Endodermal cell (in vitro differentiated cells): ENCODE measurements around the gene SMURF2. TPM values are rescaled to one million over a fixed set of nuclear protein-coding genes. Genes with fewer than 3 reads are reported as not detected.

Source experiments
- DNase-seq: peaks from one replicate; pipeline ENCODE4 v3.0.0-alpha.2; 2017
- H3K27ac ChIP-seq: 2 replicates; pipeline ENCODE4 v1.5.1; 2013; ENCODE audit warnings: mild to moderate bottlenecking, low read depth, low read length, moderate library complexity
- H3K27me3 ChIP-seq: 2 replicates; pipeline ENCODE4 v1.6.1; 2013; ENCODE audit warnings: mild to moderate bottlenecking, low read length, moderate library complexity; ENCODE audit not compliant: insufficient read depth, control insufficient read depth, poor library complexity, severe bottlenecking
- H3K36me3 ChIP-seq: 2 replicates; pipeline ENCODE4 v1.7.0; 2013; ENCODE audit warnings: mild to moderate bottlenecking, low read length, moderate library complexity; ENCODE audit not compliant: control insufficient read depth, insufficient read depth
- H3K4me1 ChIP-seq: one replicate; pipeline ENCODE4 v1.7.0; 2013; ENCODE audit warnings: low read length; ENCODE audit not compliant: control insufficient read depth, insufficient read depth
- H3K4me3 ChIP-seq: 2 replicates; pipeline ENCODE4 v1.5.1; 2013; ENCODE audit warnings: mild to moderate bottlenecking, low read length, moderate library complexity
- H3K9ac ChIP-seq: 2 replicates; pipeline ENCODE4 v1.6.1; 2013; ENCODE audit warnings: mild to moderate bottlenecking, low read length, moderate library complexity; ENCODE audit not compliant: poor library complexity, severe bottlenecking; ENCODE audit errors: extremely low read depth
- H3K9me3 ChIP-seq: 2 replicates; pipeline ENCODE4 v1.6.1; 2013; ENCODE audit warnings: mild to moderate bottlenecking, low read length, moderate library complexity; ENCODE audit not compliant: control insufficient read depth
- H3K27ac Mint-ChIP-seq: 2 replicates; pipeline ENCODE4 v1.8.0; 2020; ENCODE audit warnings: mixed read lengths
- H3K27me3 Mint-ChIP-seq: 2 replicates; pipeline ENCODE4 v1.8.0; 2021; ENCODE audit warnings: mild to moderate bottlenecking, mixed read lengths; ENCODE audit not compliant: insufficient read depth
- H3K36me3 Mint-ChIP-seq: 2 replicates; pipeline ENCODE4 v1.8.0; 2020; ENCODE audit warnings: low read depth, mixed read lengths
- H3K4me1 Mint-ChIP-seq: 2 replicates; pipeline ENCODE4 v1.8.0; 2020; ENCODE audit warnings: mixed read lengths
- H3K4me3 Mint-ChIP-seq: 2 replicates; pipeline ENCODE4 v1.8.0; 2020; ENCODE audit warnings: mild to moderate bottlenecking, moderate library complexity, mixed read lengths
- H3K9me3 Mint-ChIP-seq: 2 replicates; pipeline ENCODE4 v1.8.0; 2020; ENCODE audit warnings: mild to moderate bottlenecking, mixed read lengths
- WGBS, 2 experiments: methylation state at CpG; one replicate each; pipeline versions ENCODE4 v1.1.5 to v1.1.7; 2013; ENCODE audit warnings: missing lambda C conversion rate in 2 of 2, mixed read lengths in 1 of 2; ENCODE audit not compliant: insufficient coverage in 1 of 2, insufficient read length in 1 of 2; 5-methylcytosine and 5-hydroxymethylcytosine counted together
- total RNA-seq, 2 donors: library from RNA; stranded (reverse); fragmentation: NEBNext Ultra II Directional in 1 of 2; extraction: Animal tissue kit (Norgen Biotek cat#: 25700) in 1 of 2; gene quantifications; 2 replicates in 1 of 2; 3 replicates in 1 of 2; pipeline ENCODE4 v1.2.1, GENCODE V29; 2021
- TF ChIP-seq, protein P1 (sequence below): fragments of 200-600 bp; sonication (generic); conservative IDR thresholded peaks from 2 replicates; pipeline ENCODE4 v1.5.0; 2021; ENCODE audit warnings: antibody characterized with exemption, mild to moderate bottlenecking

SMURF2 gene
- total RNA-seq, 2 donors from 2014 or later, result 33.6 to 34.1 TPM

DNA sequence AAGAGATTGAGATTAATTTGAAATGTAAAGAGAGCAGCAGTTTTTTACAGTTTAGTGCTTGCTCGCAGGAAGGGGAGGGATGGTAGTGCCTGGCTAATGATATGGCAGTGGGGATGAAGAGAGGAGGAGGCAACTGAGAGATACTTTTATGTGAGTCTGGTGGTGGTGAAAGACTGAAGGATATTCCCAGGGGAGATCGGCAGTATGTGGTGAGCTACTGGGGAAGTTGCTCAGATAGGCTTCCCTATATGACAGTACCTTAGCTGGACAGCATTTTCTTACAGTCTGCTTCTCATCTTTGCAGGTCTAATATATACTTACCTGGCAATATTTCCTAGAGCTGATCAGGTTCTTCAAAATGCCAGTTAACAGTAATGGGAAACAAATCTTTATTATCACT lies 146.7 kb downstream of the SMURF2 start:
- Histone ChIP-seq H3K36me3 (peaks cover 99% of the 10 kb centered on the region), H3K27me3 (no peaks in the 10 kb centered on the region), H3K27ac (no peak overlapping the region), H3K9me3 (no peaks in the 10 kb centered on the region), H3K4me1 (no peaks in the 10 kb centered on the region), H3K9ac (no peak overlapping the region), H3K4me3 (no peak overlapping the region)
- H3K9me3 Mint-ChIP-seq, result peaks cover 3% of the 10 kb centered on the region
- H3K36me3 Mint-ChIP-seq, result peaks cover 84% of the 10 kb centered on the region
- peak overlapping the region; percentile 8 for H3K27ac Mint-ChIP-seq
- no peaks in the 10 kb centered on the region for H3K27me3 Mint-ChIP-seq
- no peak overlapping the region for H3K4me3 Mint-ChIP-seq
- DNase-seq, result no peak
- TF ChIP-seq, protein P1, sequence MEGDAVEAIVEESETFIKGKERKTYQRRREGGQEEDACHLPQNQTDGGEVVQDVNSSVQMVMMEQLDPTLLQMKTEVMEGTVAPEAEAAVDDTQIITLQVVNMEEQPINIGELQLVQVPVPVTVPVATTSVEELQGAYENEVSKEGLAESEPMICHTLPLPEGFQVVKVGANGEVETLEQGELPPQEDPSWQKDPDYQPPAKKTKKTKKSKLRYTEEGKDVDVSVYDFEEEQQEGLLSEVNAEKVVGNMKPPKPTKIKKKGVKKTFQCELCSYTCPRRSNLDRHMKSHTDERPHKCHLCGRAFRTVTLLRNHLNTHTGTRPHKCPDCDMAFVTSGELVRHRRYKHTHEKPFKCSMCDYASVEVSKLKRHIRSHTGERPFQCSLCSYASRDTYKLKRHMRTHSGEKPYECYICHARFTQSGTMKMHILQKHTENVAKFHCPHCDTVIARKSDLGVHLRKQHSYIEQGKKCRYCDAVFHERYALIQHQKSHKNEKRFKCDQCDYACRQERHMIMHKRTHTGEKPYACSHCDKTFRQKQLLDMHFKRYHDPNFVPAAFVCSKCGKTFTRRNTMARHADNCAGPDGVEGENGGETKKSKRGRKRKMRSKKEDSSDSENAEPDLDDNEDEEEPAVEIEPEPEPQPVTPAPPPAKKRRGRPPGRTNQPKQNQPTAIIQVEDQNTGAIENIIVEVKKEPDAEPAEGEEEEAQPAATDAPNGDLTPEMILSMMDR, result no peak
- no peaks in the 10 kb centered on the region for H3K4me1 Mint-ChIP-seq
- WGBS, 2 experiments, result 94 to 100% methylated on average over 1 to 2 of the region's 2 CpGs

DNA sequence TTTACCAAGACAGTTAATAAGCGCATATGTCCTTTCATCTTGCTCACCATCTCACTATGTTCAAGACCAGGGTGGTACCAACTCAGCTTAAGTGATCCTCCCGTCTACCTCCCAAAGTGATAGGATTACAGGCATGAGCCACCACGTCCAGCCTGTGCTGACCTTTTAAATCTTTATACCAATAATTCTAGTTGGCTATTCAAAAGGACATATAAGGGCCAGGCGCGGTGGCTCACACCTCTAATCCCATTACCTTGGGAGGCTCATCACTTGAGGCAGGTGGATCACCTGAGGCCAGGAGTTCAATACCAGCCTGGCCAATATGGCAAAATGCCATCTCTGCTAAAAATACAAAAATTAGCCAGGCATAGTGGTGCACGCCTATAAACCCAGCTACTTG lies 152.9 kb downstream of the SMURF2 start:
- no peak overlapping the region for H3K9ac ChIP-seq
- H3K9me3 ChIP-seq, result no peaks in the 10 kb centered on the region
- H3K36me3 ChIP-seq, result peaks cover 65% of the 10 kb centered on the region
- H3K27me3 ChIP-seq, result no peaks in the 10 kb centered on the region
- DNase-seq, result no peak
- H3K27ac ChIP-seq, result no peak overlapping the region
- Mint-ChIP-seq H3K4me1 (peaks cover 11% of the 10 kb centered on the region), H3K36me3 (peaks cover 65% of the 10 kb centered on the region), H3K27ac (no peak overlapping the region), H3K4me3 (peak overlapping the region; percentile 14), H3K9me3 (peaks cover 3% of the 10 kb centered on the region), H3K27me3 (no peaks in the 10 kb centered on the region)
- H3K4me1 ChIP-seq, result no peaks in the 10 kb centered on the region
- 94 to 95% methylated on average over 5 to 6 of the region's 6 CpGs for WGBS, 2 experiments
- peak overlapping the region; percentile 100 for H3K4me3 ChIP-seq
- TF ChIP-seq, protein P1, result no peak

DNA sequence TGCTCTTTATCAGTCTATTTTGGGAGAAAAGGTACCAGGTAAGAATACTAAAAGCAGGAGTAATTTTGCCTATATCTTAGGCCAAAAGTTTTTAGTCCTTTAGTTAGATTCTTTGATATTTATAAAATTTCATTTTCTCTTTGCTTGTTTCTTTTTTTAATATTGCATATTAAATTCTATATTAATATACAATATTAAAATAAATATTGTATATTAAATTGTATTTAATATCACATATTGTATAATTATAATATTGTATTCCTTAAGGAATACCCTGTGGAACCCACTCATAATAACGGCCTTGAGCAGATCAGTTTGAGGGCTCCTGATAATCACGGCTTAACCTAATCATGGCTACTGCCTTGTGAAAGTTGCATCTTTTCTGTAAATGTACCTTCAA lies 153.4 kb downstream of the SMURF2 start:
- DNase-seq, result no peak
- H3K27ac Mint-ChIP-seq, result no peak overlapping the region
- Histone ChIP-seq H3K27ac (no peak overlapping the region), H3K36me3 (peaks cover 65% of the 10 kb centered on the region), H3K4me3 (peak overlapping the region; percentile 100), H3K4me1 (no peaks in the 10 kb centered on the region), H3K27me3 (no peaks in the 10 kb centered on the region), H3K9me3 (no peaks in the 10 kb centered on the region), H3K9ac (peak overlapping the region; percentile 100)
- peak overlapping the region; percentile 100 for H3K4me3 Mint-ChIP-seq
- H3K9me3 Mint-ChIP-seq, result peaks cover 3% of the 10 kb centered on the region
- TF ChIP-seq, protein P1, result no peak
- WGBS, 2 experiments, result 94 to 100% methylated on average over 2 of the region's 2 CpGs
- peaks cover 16% of the 10 kb centered on the region for H3K4me1 Mint-ChIP-seq
- H3K36me3 Mint-ChIP-seq, result peaks cover 65% of the 10 kb centered on the region
- H3K27me3 Mint-ChIP-seq, result no peaks in the 10 kb centered on the region
